Activated T-cell treated with anti-CD3 and anti-CD28 coated beads, Interleukin-2, amount 50 U/mL, for 72 hours (primary cell): Measurements from ENCODE around the gene SFXN5. TPM values are rescaled to one million over a fixed set of nuclear protein-coding genes. Genes with fewer than 3 reads are reported as not detected.

Experiments used
- ATAC-seq, 2 donors: fragments of 150-1000 bp; cut with Tn5 transposase; replicated peaks in 1 of 2; 2 replicates each; pipeline ENCODE4 v1.10.0; 2021; ENCODE audit warnings: moderate library complexity in 2 of 2, mild to moderate bottlenecking in 1 of 2
- DNase-seq, 2 donors: peaks; one replicate each; pipeline ENCODE4 v3.0.0; 2021 to 2022; ENCODE audit warnings: mixed read lengths in 1 of 2
- H3K27ac Mint-ChIP-seq: one replicate; pipeline ENCODE4 v1.8.0; 2022; ENCODE audit warnings: mild to moderate bottlenecking, moderate library complexity, mixed read lengths
- H3K27me3 Mint-ChIP-seq: one replicate; pipeline ENCODE4 v1.8.0; 2022; ENCODE audit warnings: low read depth, mixed read lengths
- H3K36me3 Mint-ChIP-seq, 2 donors: one replicate each; pipeline ENCODE4 v1.8.0; 2022; ENCODE audit warnings: mixed read lengths in 2 of 2, mild to moderate bottlenecking in 1 of 2; ENCODE audit not compliant: insufficient read depth in 2 of 2
- H3K4me1 Mint-ChIP-seq: one replicate; pipeline ENCODE4 v1.8.0; 2022; ENCODE audit warnings: low read depth, mixed read lengths
- H3K4me3 Mint-ChIP-seq, 2 donors: one replicate each; pipeline ENCODE4 v1.8.0; 2022; ENCODE audit warnings: mild to moderate bottlenecking in 2 of 2, mixed read lengths in 2 of 2, moderate library complexity in 2 of 2
- H3K9me3 Mint-ChIP-seq, 2 donors: one replicate each; pipeline ENCODE4 v1.8.0; 2022; ENCODE audit warnings: mixed read lengths in 2 of 2
- total RNA-seq, 2 donors: library from RNA; stranded (reverse); gene quantifications; one replicate each; pipeline ENCODE4 v1.2.3, GENCODE V29; 2022

The SFXN5 gene
- total RNA-seq, 2 donors from 2014 or later: 9.1 to 10.1 TPM

- no peaks in the 10 kb centered on the region for H3K27me3 Mint-ChIP-seq
- ATAC-seq: no peak
- H3K9me3 Mint-ChIP-seq: no peaks in the 10 kb centered on the region
- no peak overlapping the region for H3K27ac Mint-ChIP-seq
- no peak for DNase-seq
- no peak overlapping the region for H3K4me3 Mint-ChIP-seq
- no peaks in the 10 kb centered on the region for H3K36me3 Mint-ChIP-seq
- H3K4me1 Mint-ChIP-seq: no peaks in the 10 kb centered on the region
Observed at GRCh38 chr2:73079636-73080035, 8.1 kb upstream of the SFXN5 start.

DNA sequence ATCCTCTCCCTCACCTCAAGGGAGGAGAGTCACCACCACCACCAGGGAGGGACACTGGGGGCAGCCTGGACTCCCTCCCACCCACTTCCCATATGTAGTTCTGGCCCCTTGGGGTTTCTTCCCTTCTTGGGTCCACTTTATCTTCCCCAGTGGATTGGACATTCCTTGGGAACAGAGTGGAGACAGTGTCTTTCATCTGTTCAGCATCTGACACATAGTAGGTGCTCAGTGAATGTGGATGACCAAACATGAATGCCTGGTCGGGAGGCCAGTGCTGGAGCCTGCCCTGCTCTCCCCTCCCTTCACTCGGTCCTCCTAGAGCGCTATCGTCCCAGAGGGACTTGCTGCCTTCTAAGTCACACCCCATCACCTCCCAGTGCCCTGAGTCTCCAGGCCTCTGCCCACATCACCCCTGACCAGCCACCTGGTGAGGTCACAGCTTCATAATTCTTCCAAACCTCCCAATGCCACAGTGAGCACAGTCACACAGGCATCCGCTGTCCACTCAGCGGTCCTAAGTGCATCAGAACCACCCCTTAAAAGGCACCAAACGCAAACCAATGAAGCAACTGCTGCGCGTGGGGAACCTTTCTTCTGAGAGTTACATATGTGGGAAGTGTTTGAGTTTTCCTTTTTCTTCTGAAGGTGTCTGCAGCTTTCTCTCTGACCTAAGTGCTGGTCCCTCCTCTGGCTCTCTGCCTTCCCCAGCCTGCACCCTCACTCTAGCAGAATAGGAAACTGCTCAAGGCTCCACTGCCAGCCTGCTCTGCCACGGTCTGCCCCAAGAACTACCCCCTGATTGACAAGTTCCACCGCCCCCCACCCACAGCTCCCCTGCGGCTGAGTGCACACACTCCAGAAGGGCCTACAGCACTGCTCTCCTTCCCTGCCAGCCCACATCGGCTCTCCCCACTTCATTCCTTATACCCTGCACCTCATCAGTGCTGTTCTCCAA is 7.2 kb upstream of the SFXN5 start:
- Mint-ChIP-seq H3K4me1 (no peaks in the 10 kb centered on the region), H3K27ac (no peak overlapping the region), H3K9me3 (no peaks in the 10 kb centered on the region), H3K4me3 (no peak overlapping the region), H3K27me3 (no peaks in the 10 kb centered on the region), H3K36me3 (no peaks in the 10 kb centered on the region)
- DNase-seq (no peak), ATAC-seq (no peak)

GRCh38 chr2:73077424-73077795 is 5.9 kb upstream of the SFXN5 start:
- Mint-ChIP-seq H3K27me3 (no peaks in the 10 kb centered on the region), H3K4me3 (no peak overlapping the region), H3K9me3 (no peaks in the 10 kb centered on the region), H3K36me3 (no peaks in the 10 kb centered on the region), H3K27ac (no peak overlapping the region), H3K4me1 (no peaks in the 10 kb centered on the region)
- ATAC-seq: no peak
- DNase-seq: no peak

- ATAC-seq (no peak), DNase-seq (no peak)
- no peaks in the 10 kb centered on the region for H3K27me3 Mint-ChIP-seq
- H3K4me3 Mint-ChIP-seq: no peak overlapping the region
- no peak overlapping the region for H3K27ac Mint-ChIP-seq
- no peaks in the 10 kb centered on the region for H3K9me3 Mint-ChIP-seq
- no peaks in the 10 kb centered on the region for H3K36me3 Mint-ChIP-seq
- peaks cover 5% of the 10 kb centered on the region for H3K4me1 Mint-ChIP-seq
Observed at GRCh38 chr2:73076701-73077423, 5.3 kb upstream of the SFXN5 start.

- no peaks in the 10 kb centered on the region for H3K27me3 Mint-ChIP-seq
- no peak for DNase-seq
- no peak overlapping the region for H3K27ac Mint-ChIP-seq
- no peaks in the 10 kb centered on the region for H3K36me3 Mint-ChIP-seq
- no peak for ATAC-seq
- H3K9me3 Mint-ChIP-seq: no peaks in the 10 kb centered on the region
- no peak overlapping the region for H3K4me3 Mint-ChIP-seq
- peaks cover 8% of the 10 kb centered on the region for H3K4me1 Mint-ChIP-seq
Observed at GRCh38 chr2:73075477-73076373, 4.2 kb upstream of the SFXN5 start.

GRCh38 chr2:73074110-73075069 is 2.9 kb upstream of the SFXN5 start:
- Mint-ChIP-seq H3K4me3 (no peak overlapping the region), H3K9me3 (no peaks in the 10 kb centered on the region), H3K4me1 (peaks cover 16% of the 10 kb centered on the region), H3K27ac (no peak overlapping the region), H3K27me3 (no peaks in the 10 kb centered on the region), H3K36me3 (no peaks in the 10 kb centered on the region)
- ATAC-seq (no peak), DNase-seq (no peak)

DNA sequence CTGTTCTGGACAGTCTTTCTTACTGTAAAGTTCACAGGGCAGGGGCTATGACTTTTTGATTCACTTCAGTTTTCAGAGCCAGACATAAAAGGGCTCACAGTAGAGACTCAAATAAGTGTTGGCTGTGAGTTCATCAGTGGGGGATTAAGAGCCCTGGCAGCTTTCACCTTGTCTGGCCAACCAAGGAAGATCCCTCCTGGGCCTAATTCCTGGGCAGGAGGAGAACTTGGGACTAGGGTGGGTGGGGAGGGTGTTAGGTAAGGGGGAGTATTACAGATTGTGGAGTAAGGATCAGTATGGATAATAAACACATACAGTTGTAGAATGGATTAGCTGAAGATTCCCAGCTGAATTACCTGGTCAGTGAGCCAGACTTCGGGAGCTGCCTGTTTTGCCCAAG is 904 bp upstream of the SFXN5 start:
- H3K4me1 Mint-ChIP-seq: peaks cover 23% of the 10 kb centered on the region
- H3K27ac Mint-ChIP-seq: no peak overlapping the region
- DNase-seq: no peak
- no peaks in the 10 kb centered on the region for H3K36me3 Mint-ChIP-seq
- H3K27me3 Mint-ChIP-seq: no peaks in the 10 kb centered on the region
- H3K9me3 Mint-ChIP-seq: no peaks in the 10 kb centered on the region
- H3K4me3 Mint-ChIP-seq: peak overlapping the region; percentile 88 to 92
- no peak for ATAC-seq

- H3K36me3 Mint-ChIP-seq: no peaks in the 10 kb centered on the region
- H3K4me3 Mint-ChIP-seq: peak overlapping the region; percentile 88 to 92
- H3K27me3 Mint-ChIP-seq: no peaks in the 10 kb centered on the region
- H3K4me1 Mint-ChIP-seq: peaks cover 23% of the 10 kb centered on the region
- no peak for ATAC-seq
- peak; percentile 20 to 23 for DNase-seq
- no peak overlapping the region for H3K27ac Mint-ChIP-seq
- H3K9me3 Mint-ChIP-seq: no peaks in the 10 kb centered on the region
Observed at GRCh38 chr2:73072129-73072395, 550 bp upstream of the SFXN5 start.

DNA sequence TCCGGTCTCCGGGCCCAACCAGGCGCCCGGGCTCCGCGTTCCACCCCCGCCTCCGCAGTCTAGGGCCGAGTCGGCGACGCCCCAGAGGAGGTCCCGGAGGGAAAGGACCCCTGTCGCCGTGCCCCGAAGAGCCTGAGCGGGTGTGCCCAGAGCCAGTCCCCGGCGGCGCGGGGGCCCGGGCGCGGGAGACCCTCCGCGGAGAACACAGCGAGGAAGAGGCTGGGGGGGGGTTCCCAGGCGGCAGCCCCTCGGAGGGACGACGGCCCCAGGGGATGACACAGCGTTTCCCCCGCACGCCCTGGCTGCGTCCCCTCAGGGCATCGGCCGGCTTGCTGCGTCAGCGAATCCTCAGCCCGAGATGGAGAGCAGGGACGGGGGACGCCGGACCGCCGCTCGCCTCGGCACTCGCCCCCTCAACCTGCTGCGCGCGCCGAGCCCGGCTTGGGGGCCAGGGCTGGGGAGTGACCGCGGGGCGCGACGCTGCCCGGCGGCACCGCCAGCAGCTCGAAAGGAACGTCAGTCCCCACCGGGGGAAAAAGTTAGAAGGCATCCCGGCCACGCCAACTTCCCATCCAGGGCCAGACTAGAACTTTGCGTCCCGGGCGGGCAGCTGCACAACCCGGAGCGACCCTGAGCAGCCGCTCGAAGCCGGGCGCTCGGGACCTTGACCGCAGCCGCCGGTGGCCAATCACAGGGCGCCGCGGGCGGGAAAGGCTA is 711 bp downstream of the SFXN5 start:
- Mint-ChIP-seq H3K4me3 (peak overlapping the region; percentile 88 to 92), H3K4me1 (peaks cover 26% of the 10 kb centered on the region), H3K9me3 (no peaks in the 10 kb centered on the region), H3K36me3 (no peaks in the 10 kb centered on the region), H3K27me3 (no peaks in the 10 kb centered on the region), H3K27ac (peak overlapping the region; percentile 81)
- peak; percentile 70 to 73 for DNase-seq
- peak; percentile 35 to 40 for ATAC-seq

- no peaks in the 10 kb centered on the region for H3K36me3 Mint-ChIP-seq
- ATAC-seq (no peak), DNase-seq (no peak)
- H3K4me1 Mint-ChIP-seq: peaks cover 26% of the 10 kb centered on the region
- peak overlapping the region; percentile 88 to 92 for H3K4me3 Mint-ChIP-seq
- peak overlapping the region; percentile 66 for H3K27ac Mint-ChIP-seq
- no peaks in the 10 kb centered on the region for H3K9me3 Mint-ChIP-seq
- no peaks in the 10 kb centered on the region for H3K27me3 Mint-ChIP-seq
Observed at GRCh38 chr2:73069855-73070642, 1.5 kb downstream of the SFXN5 start.
